Dermis microvascular lymphatic vessel endothelial cell (primary cell): ENCODE data around the gene KLHL13. TPM values are rescaled to one million over a fixed set of nuclear protein-coding genes. Genes with fewer than 3 reads are reported as not detected.
"Not testable (repeated sequence)": the region's sequence is repeated elsewhere in the genome, so short reads cannot be mapped to it uniquely, and the experiment has no call there.

Source experiments
- DNase-seq, 2 donors: peaks; one replicate each; pipeline versions ENCODE4 v3.0.0 to v3.0.0-alpha.2; 2010; ENCODE audit warnings: low read depth in 2 of 2
- total RNA-seq: library from RNA; depleted of rRNA; stranded (reverse); fragments of >200 nt; gene quantifications from 2 replicates; pipeline ENCODE4 v1.2.1, GENCODE V29; 2014

KLHL13 gene
- total RNA-seq, 1 donor from 2014 or later: 0.51 TPM

DNA sequence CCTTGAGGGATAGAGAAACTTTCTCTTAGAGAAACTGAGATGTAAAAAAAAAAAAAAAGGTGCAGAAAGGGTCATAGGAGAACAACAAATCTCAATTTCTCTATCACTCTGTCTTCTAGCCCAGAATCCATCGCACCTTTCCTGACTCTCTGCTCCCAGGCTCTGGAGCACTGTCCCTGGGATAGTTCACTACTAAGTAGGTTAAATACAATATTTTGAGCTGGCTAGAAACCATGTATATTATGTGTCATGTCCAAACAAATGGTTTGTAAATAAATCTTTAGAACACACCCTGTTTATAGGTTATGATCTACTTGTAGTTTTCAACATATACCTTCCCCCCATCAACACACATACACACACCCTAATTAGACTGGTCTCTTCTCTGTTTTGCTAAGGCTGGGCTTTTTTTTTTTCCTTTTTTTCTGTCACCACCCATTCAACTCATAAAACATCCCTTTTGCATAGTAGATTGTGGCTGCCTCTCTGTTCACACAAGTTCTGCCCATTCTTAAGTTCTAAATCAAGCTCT, 124.4 kb downstream of the KLHL13 start:
- DNase-seq: no peak

DNA sequence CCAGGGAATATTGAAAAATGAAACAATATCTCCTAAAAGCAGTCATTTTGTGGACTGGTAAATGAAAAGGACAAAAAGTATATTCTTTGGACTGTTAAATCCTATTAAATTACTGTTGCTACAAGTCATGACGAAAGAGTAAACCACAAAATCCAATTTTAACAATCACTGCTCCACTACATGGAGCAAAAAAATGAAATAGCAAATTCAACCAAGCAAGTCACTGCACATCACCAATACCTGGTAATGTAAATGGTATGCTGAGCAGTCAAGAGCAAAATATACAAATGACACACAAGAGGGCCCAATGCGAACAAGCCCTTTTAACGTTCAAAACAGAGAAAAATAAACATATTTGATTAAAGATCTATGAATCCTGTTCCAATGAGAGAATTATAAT, 126.2 kb downstream of the KLHL13 start:
- no peak for DNase-seq

DNA sequence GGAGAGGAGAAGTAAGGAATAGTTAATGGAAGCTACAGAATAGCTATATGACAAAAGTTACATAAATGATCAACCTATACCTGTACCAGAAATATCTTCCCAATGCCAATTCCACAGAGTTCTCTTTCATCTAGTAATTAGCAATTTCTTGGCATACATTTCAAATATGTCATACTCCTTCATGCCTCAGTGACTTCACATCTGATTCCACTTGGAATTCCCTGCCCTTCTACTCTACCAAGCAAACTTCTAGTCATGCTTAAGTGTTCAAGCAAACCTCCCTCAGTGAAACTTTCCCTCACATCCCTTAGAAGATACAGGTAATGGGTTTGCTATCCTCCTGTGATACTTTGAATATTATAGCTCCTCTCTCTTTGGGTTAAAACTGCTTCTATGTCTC, 127.1 kb downstream of the KLHL13 start:
- DNase-seq: no peak

DNA sequence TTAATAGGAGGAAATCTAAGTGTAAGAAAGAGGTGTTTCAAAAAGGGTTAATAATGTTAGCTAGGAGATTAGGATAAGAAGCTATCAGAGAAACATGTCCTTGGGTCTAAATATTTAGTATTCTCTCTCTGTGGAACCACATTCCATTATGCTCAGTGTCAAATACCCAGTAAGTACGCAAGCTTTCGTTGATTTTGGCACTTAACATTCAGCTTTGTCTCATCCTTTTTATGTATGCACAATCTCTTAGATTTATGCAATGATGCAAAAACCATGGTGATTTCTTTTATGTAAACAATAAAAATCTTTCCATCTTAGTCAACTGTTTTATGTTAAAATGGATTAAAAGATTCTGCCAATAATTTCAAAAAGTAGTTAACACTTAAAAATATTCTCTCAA, 129.2 kb downstream of the KLHL13 start:
- no peak for DNase-seq

DNA sequence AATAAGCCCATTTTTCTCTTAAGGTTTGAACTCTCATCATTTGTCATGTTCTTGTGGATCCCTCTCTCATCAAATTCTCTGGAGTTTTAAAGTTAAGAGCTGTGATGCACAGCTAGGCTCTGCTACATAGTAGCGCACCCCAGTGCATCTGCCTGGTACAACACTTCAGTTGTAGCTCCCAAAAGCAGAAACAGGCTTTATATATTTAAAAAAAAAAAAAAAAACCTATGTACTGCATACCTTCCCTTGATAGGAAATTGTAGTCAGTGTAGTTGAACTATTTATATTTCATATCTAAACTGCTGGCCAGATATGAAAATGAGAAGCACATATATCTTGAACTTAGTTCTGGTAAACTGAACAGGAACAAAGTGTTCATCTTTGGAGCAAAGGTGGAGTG, 131.4 kb downstream of the KLHL13 start:
- DNase-seq: no peak

DNA sequence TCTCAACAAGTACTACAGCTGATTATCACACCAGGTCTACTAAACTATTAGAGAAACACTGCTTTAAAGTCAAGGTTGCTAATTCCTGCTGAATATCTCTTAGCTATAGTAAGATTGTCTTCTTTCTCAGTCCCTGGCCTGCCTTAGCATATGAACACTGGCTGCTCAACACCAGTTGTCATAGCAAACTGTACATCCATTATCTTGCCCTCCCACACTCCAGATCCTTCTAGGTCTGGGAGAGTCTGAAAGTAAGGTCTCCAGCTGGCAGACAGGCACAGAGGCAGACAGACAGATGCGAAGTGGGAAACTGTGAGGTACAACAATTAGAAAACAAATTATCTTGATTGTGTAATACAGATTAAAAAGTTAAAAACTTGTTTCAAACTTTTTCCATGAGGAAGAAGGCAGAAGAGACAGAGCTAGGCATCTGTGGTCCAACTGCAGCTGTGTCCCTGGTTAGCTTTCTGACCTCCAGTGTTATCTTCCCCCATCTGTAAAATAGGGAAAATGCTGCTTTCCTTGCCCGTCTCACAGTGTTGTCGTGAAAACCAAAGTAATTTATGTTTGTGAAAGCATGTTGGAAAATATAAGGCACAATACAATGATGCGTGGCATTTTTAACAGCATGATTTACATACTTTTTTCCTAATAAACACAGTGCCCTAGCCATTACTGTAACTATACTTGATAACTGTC, 133.8 kb downstream of the KLHL13 start:
- no peak for DNase-seq

DNA sequence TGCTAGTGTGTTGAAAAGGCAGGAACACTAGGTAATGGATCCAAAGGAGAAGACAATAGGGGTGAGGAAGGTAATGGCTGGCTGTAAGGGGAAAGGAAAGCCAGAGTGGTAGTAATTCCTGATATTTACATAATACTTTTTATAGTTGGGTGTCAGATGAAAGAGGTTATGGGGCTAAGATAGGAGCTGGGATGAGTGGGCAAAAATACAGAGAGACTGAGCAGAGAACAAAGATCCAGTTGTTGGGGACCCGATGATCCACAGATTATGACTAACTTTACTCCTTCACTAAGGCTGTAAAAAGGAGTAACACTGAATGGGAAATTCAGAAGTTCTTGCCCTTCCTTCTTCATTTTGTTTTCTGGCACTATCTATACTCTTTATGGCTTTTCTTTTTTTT, 138.2 kb downstream of the KLHL13 start:
- no peak for DNase-seq

DNA sequence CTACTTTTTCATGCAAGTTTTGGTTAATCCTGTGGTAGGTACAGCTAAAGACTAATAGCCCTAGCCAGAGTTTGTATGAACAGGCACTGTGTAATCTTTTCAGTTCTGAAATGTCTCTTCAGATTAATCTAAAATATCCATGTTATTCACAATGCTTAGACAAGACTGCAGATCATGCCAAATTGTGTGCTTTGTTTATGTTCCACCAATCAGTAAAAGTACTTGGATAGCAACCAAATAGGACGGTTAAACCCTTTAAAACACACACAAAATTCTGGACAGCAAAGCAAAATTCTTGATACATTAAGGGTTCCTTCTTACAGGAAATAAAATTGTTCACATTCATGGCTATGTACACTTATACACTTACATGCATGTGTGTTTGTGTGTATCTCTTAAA, 139.1 kb downstream of the KLHL13 start:
- no peak for DNase-seq

DNA sequence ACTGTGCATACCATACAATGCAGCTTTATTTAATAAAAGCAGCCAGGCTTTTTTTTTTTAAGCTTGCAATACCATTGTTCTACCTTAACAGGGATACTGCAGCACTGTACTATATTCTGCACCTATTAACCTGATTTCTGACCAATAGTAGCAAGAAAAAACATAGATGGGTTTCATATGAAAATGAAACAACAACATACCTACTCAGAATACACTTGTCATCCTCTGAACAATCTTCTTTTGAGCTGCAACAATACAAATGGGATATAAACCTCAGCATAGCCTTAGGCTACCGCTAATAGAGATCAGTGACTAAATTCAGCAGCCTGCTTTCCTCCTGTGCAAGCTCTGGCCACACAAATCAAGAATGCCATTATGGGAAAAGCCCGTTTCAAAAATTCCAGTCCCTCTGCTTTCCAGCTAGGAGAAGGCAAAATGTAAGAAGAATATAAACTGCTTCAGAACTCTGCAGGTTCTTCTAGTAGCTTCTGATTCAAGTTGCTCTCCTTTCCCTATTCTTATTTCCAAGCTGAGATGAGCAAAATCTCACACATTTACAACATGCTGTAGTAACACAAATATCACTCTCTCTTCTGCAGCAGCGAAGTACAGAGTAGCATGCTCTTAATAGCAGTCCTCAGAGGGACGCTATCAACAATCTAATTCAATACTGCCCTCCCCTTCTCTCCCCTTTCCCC, 143.4 kb downstream of the KLHL13 start:
- DNase-seq: no peak

DNA sequence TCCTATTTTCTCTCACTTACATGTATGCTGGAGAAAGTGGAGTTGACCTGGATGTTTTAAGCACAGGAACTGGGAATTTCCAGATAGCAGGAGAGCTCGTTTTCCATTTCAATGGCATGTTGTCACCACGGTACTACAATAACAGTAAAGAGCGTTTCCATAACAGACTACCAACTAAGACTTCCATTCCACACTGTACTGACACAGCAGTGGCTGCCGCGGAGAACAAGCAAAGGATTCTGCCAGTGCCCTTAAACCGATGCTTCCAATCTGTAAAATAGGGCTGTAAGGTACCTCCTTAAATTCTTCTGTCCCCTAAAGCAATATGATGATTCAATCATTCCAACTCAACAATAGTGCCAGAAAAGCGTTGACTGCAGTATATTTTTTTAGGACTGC, 143.9 kb downstream of the KLHL13 start:
- DNase-seq: peak in 1 of 2 donors; percentile 35

DNA sequence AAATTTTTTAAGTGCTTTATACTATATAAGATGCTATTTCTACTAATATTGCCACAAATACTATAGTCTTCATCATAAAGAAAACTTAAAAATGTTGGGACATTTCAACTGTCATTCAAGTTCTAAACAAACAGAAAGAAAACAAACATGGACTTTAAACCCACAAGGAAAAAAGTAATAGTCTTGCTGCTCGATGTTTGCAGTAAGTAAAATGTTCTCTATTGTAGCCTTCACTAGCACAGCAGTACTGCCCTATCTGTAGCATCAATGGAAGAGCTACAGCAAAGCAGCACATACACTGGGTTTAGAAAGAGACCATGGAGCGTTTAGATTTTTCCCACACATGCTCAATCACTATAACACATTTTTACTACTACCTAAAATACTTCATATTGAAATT, 146.8 kb downstream of the KLHL13 start:
- DNase-seq: no peak

DNA sequence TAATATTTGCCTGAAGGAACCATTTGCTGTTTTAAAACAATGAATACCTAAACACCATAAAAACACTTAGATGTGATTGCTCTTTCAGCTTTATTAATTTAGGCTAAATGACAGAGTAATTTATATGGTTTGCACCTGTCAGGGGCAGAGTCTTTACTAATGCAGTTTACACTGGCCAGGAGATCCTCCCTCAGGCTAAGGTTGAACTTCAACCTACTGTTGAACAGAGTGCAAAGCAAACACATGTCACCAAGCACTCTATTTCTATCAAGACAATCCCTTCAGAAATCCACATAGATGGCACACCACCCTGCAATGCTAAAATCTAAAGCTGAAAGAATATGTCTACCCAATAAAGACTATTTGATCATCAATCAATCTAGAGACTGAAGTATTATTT, 147.3 kb downstream of the KLHL13 start:
- no peak for DNase-seq

DNA sequence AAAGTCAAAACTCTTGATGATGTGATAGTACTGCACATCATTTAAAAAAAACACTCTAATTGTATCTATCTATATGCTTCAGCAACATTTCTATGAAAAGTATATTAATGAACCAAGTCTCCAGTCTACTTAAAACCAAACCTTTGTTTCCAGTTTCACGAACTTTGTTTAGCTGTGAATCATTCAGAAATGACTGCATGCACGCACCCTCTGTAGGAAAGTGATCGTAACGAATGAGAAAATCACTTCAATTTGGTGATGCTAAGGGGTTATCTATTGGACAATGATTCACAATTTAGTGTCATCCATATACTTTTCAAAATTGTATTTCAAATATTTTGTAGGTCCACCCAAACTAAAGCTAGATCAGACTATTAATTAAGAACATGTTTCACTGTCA, 157.6 kb downstream of the KLHL13 start:
- DNase-seq: no peak

DNA sequence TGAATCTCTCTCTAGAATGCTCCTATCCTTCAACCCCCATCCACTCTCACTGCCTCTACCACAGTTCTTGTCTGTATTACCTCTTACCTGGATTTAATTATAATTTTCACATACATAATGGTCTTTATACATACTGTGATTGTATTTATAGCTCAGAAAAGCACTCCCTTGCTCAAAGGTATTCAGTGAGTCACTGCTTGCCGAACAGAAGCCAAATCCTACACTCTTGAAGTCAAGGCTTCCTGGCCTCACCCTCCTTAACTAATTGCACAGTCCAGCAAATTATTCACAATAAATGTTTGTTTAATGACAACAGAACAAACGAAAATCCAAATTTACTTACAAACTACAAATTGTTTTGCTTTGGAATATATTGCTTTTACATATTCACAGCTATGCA, 159.5 kb downstream of the KLHL13 start:
- no peak for DNase-seq

DNA sequence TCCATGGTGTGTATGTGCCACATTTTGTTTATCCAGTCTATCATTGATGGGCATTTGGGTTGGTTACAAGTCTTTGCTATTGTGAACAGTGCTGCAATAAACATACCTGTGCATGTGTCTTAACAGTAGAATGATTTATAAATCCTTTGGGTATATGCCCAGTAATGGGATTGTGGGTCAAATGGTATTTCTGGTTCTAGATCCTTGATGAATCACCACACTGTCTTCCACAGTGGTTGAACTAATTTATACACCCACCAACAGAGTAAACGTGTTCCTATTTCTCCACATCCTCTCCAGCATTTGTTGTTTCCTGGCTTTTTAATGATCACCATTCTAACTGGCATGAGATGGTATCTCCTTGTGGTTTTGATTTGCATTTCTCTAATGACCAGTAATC, 177.3 kb downstream of the KLHL13 start:
- not testable (repeated sequence) for DNase-seq

DNA sequence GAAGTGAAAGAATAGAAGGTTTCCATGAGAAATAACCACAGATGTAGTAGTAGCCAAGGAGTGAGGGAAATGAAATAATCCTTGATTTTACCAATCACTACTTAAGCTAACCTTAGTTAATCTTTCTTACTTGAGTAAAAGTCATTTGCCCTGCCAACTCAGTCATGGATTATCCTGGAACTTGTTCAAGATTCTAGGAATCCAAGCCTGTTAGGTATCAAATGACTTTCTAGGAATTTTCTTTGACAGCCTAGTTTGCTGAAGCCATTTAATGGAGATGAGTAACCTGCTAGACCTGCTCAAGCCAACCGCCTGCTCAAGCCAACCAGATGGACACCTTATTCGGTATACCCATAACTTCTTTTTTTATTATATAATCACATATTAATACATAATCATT, 180.5 kb downstream of the KLHL13 start:
- no peak for DNase-seq

DNA sequence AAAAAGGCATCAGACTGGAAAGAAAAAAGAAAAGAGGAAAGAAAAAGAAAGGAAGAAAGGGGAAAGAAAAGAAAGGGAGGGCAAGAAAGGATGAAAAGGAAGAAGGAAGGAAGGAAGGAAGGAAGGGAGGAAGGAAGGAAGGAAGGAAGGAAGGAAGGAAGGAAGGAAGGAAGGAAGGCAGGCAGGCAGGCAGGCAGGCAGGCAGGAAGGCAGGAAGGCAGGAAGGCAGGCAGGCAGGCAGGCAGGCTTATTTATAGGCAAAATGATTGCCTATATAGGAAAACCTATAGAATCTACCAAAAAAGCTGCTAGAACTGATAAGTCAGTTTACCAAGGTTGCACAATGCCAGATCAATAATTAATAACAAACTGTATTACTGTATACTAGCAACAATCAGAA, 186.5 kb downstream of the KLHL13 start:
- DNase-seq: not testable (repeated sequence)

DNA sequence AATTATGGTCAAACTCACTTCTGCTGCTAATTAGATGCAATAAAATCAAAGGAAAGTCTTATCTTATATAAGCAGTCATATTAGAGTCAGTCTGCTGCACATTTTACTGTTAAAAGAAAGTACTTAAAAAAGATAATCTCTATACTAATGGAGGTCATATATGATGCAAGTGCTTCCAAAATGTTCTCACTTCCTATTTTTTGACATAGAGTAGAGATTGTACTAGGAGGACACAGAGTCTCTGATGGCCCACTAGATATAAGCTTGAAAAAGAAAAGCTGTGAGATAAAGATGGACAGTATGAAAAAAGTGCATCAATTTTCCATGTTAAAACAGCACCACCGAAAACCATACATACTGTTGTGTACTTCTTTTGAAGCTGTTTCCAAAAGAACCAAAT, 196.9 kb downstream of the KLHL13 start:
- no peak for DNase-seq

DNA sequence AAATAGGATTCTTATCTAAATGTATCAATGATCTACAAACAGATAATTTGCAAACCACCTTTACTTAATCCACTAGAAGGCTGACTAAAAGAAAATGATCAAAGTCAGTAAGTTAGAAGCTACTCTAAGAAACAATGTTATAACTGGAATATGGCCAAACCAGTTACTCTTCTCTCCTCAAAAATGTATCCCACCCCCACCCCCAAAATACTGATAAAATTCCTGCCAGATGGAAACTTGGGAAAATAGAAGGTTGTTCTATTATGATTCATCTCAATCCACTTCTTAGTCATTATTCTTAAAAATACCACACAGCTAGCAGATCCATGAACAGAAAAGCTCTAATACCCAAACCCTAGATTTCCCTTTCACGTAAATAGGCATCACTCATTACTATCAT, 206.4 kb downstream of the KLHL13 start:
- no peak for DNase-seq

DNA sequence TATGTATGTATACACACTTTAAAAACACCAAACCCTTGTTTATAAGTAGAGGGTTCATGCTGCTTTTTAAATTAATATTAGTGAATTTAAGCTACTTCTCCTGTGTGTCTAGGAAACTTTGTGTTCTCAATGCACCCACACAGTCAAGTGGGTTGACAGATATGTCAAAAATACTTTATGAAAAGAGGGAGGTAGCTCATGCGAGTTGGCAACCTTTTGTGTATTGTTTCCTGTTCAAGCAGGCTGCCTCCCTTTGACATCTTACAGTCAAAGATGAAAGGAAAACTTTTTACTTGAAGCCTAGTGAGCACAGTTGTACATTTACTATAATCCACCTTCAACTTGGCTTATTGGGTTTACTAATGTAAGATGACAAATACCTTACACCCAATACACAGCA, 218.4 kb downstream of the KLHL13 start:
- no peak for DNase-seq

DNA sequence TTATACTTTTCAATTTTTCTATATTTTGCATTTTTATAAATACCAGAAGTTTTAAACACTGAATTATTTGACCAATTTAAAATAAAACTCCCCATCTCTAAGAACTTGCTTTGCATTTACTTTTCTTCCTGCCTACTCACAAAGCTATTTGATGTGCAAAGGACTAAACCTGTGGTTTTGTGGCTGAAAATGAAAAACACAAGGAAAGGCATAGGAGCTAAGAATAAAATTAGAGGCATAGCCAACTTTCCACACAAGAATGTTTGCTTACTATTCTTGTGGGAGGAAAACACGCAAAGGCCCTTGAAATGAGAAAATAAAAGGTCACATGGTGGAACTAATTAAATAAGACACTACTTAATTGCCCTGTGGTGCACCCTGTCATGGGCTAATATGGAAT, 221.2 kb downstream of the KLHL13 start:
- no peak for DNase-seq

DNA sequence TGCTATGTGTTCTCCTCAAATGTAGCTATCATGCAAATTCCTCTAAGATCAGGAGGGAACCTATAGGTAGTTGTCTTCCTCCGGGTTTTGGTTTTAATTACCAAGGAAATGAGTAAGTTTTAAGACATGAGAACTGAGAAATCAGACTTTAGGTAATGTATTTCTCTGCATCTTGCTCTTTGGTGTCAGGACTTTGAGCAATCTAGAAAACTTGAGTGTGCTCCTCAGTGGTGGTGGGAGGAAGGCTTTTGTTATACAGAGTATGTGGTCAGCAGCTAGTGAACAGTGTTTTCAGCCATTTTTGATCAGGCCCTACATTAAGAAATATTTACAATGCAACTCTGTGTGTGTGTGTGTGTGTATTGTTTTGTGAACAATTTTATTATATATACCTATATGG, 224.1 kb downstream of the KLHL13 start:
- no peak for DNase-seq

DNA sequence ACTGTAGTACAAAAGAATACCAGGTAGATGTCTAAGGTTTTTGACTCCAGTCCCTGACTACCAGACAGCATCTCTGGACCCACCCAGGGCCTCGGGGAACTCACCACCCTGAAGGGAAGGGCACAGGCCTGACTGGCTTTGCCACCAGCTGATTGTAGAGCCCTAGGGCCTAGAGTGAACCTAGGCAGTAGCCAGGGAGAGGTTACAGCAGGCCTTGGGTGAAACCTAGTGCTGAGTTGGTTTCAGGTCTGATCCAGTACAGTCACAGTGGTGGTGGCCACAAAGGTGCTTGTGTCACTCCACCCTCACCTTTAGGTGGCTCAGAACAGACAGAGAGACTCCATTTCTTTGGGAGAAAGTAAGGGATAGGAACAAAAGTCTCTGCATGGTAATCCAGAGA, 244.8 kb downstream of the KLHL13 start:
- no peak for DNase-seq
